H9 (cell line): Measurements from ENCODE around the gene CTNNBL1. TPM values are rescaled to one million over a fixed set of nuclear protein-coding genes. Genes with fewer than 3 reads are reported as not detected.

Experiments
- DNase-seq: peaks from one replicate; pipeline ENCODE4 v3.0.0-alpha.2; 2017
- H2AFZ ChIP-seq: one replicate; pipeline ENCODE4 v1.6.1; 2013; ENCODE audit warnings: mild to moderate bottlenecking, low read length, control low read depth, moderate library complexity
- H2AK5ac ChIP-seq: 2 replicates; pipeline ENCODE4 v1.6.1; 2013; ENCODE audit warnings: low read length, control low read depth, mixed read lengths; ENCODE audit not compliant: insufficient read length
- H2BK120ac ChIP-seq: one replicate; pipeline ENCODE4 v1.6.1; 2013; ENCODE audit warnings: low read depth, mild to moderate bottlenecking, low read length, control low read depth, inconsistent platforms; ENCODE audit not compliant: poor library complexity, severe bottlenecking
- H2BK12ac ChIP-seq: 2 replicates; pipeline ENCODE4 v1.6.1; 2013; ENCODE audit warnings: low read length, control low read depth, mixed read lengths, low read depth; ENCODE audit not compliant: insufficient read length
- H2BK15ac ChIP-seq: 2 replicates; pipeline ENCODE4 v1.6.1; 2013; ENCODE audit warnings: low read depth, low read length, control low read depth
- H2BK20ac ChIP-seq: one replicate; pipeline ENCODE4 v1.6.1; 2013; ENCODE audit warnings: low read depth, mild to moderate bottlenecking, low read length, control low read depth, inconsistent platforms; ENCODE audit not compliant: poor library complexity, severe bottlenecking
- H2BK5ac ChIP-seq: 2 replicates; pipeline ENCODE4 v1.6.1; 2013; ENCODE audit warnings: low read length, control low read depth, mixed read lengths; ENCODE audit not compliant: insufficient read length
- H3K14ac ChIP-seq: 2 replicates; pipeline ENCODE4 v1.6.1; 2013; ENCODE audit warnings: low read length, control low read depth; ENCODE audit not compliant: insufficient read depth
- H3K18ac ChIP-seq: 2 replicates; pipeline ENCODE4 v1.6.1; 2013; ENCODE audit warnings: low read depth, mild to moderate bottlenecking, mixed read lengths, low read length, control low read depth; ENCODE audit not compliant: insufficient read length
- H3K23ac ChIP-seq: 2 replicates; pipeline ENCODE4 v1.6.1; 2013; ENCODE audit warnings: low read length, control low read depth, mixed read lengths, low read depth; ENCODE audit not compliant: insufficient read length
- H3K23me2 ChIP-seq: 2 replicates; pipeline ENCODE4 v1.6.1; 2013; ENCODE audit warnings: low read depth, mild to moderate bottlenecking, mixed read lengths, low read length, control low read depth; ENCODE audit not compliant: insufficient read length, poor library complexity, severe bottlenecking
- H3K27ac ChIP-seq: 2 replicates; pipeline ENCODE4 v1.5.1; 2013; ENCODE audit warnings: low read length, control low read depth, mixed read lengths, low read depth; ENCODE audit not compliant: insufficient read length
- H3K27me3 ChIP-seq: 2 replicates; pipeline ENCODE4 v1.6.1; 2013; ENCODE audit warnings: low read length, control low read depth, inconsistent platforms; ENCODE audit not compliant: insufficient read depth
- H3K4ac ChIP-seq: 2 replicates; pipeline ENCODE4 v1.6.1; 2013; ENCODE audit warnings: low read depth, mild to moderate bottlenecking, control low read depth, inconsistent platforms, low read length, moderate library complexity
- H3K4me1 ChIP-seq: 2 replicates; pipeline ENCODE4 v1.6.1; 2013; ENCODE audit warnings: low read length, control low read depth, inconsistent platforms; ENCODE audit not compliant: insufficient read depth
- H3K4me2 ChIP-seq: 2 replicates; pipeline ENCODE4 v1.6.1; 2013; ENCODE audit warnings: low read length, control low read depth, mixed read lengths; ENCODE audit not compliant: insufficient read length, insufficient read depth
- H3K56ac ChIP-seq: 2 replicates; pipeline ENCODE4 v1.6.1; 2013; ENCODE audit warnings: low read depth, mild to moderate bottlenecking, mixed read lengths, low read length, control low read depth; ENCODE audit not compliant: insufficient read length
- H3K79me1 ChIP-seq: 2 replicates; pipeline ENCODE4 v1.6.1; 2013; ENCODE audit warnings: low read depth, mild to moderate bottlenecking, moderate library complexity, low read length, control low read depth, inconsistent platforms; ENCODE audit not compliant: insufficient read depth, poor library complexity, severe bottlenecking
- H3K79me2 ChIP-seq: 2 replicates; pipeline ENCODE4 v1.6.1; 2013; ENCODE audit warnings: low read length, control low read depth, inconsistent platforms; ENCODE audit not compliant: insufficient read depth
- H3K9ac ChIP-seq: 2 replicates; pipeline ENCODE4 v1.6.1; 2013; ENCODE audit warnings: low read length, control low read depth, mixed read lengths; ENCODE audit not compliant: insufficient read length; ENCODE audit errors: extremely low read depth
- H3K9me3 ChIP-seq: one replicate; pipeline ENCODE4 v1.6.1; 2013; ENCODE audit warnings: low read depth, low read length, inconsistent platforms; ENCODE audit not compliant: control insufficient read depth
- H3T11ph ChIP-seq: one replicate; pipeline ENCODE4 v1.6.1; 2013; ENCODE audit warnings: mild to moderate bottlenecking, low read length, control low read depth, inconsistent platforms
- H4K20me1 ChIP-seq: one replicate; pipeline ENCODE4 v1.6.1; 2013; ENCODE audit not compliant: control insufficient read depth, insufficient read length, insufficient read depth
- H4K5ac ChIP-seq: 2 replicates; pipeline ENCODE4 v1.6.1; 2013; ENCODE audit warnings: low read depth, mild to moderate bottlenecking, mixed read lengths, low read length, control low read depth; ENCODE audit not compliant: insufficient read length
- H4K8ac ChIP-seq: replicated peaks from 2 replicates; pipeline ENCODE4 v1.6.1; 2013; ENCODE audit warnings: low read length, control low read depth, mixed read lengths, low read depth; ENCODE audit not compliant: insufficient read length
- H4K91ac ChIP-seq: 2 replicates; pipeline ENCODE4 v1.6.1; 2013; ENCODE audit warnings: low read depth, mild to moderate bottlenecking, moderate library complexity, mixed read lengths, low read length, control low read depth; ENCODE audit not compliant: insufficient read length
- H3K27ac Mint-ChIP-seq, 3 experiments: 2 replicates in 2 of 3; 3 replicates in 1 of 3; pipeline ENCODE4 v1.8.0; 2020 to 2021; ENCODE audit warnings: mixed read lengths in 3 of 3, mild to moderate bottlenecking in 1 of 3, moderate library complexity in 1 of 3
- H3K27me3 Mint-ChIP-seq: 2 replicates; pipeline ENCODE4 v1.8.0; 2021; ENCODE audit warnings: low read depth, mild to moderate bottlenecking, moderate library complexity, mixed read lengths
- H3K36me3 Mint-ChIP-seq, 3 experiments: 2 replicates in 2 of 3; 3 replicates in 1 of 3; pipeline ENCODE4 v1.8.0; 2020 to 2021; ENCODE audit warnings: low read depth in 3 of 3, mixed read lengths in 3 of 3; ENCODE audit not compliant: insufficient read depth in 1 of 3
- H3K4me1 Mint-ChIP-seq, 2 experiments: 2 replicates each; pipeline ENCODE4 v1.8.0; 2020; ENCODE audit warnings: mixed read lengths in 2 of 2
- H3K4me3 Mint-ChIP-seq, 2 experiments: 2 replicates in 1 of 2; 3 replicates in 1 of 2; pipeline ENCODE4 v1.8.0; 2020 to 2021; ENCODE audit warnings: mild to moderate bottlenecking in 2 of 2, mixed read lengths in 2 of 2, moderate library complexity in 1 of 2
- H3K9me3 Mint-ChIP-seq, 2 experiments: 2 replicates in 1 of 2; 3 replicates in 1 of 2; pipeline ENCODE4 v1.8.0; 2020; ENCODE audit warnings: mild to moderate bottlenecking in 2 of 2, mixed read lengths in 2 of 2, moderate library complexity in 1 of 2
- WGBS: extraction: QIAGEN DNeasy Blood & Tissue Kit; methylation state at CpG from one replicate; pipeline ENCODE4 v1.1.7; 2013; ENCODE audit warnings: missing lambda C conversion rate, low lambda C conversion rate, mixed read lengths; ENCODE audit not compliant: insufficient read length; ENCODE audit errors: extremely low coverage; 5-methylcytosine and 5-hydroxymethylcytosine counted together
- total RNA-seq: library from RNA; stranded (reverse); gene quantifications from 2 replicates; pipeline ENCODE4 v1.2.1, GENCODE V29; 2021
- TF ChIP-seq, protein P1 (sequence below): fragments of 200-600 bp; sonication (generic); conservative IDR thresholded peaks from 3 replicates; pipeline ENCODE4 v1.8.0; 2021; ENCODE audit warnings: antibody characterized with exemption, mild to moderate bottlenecking

CTNNBL1 gene
- total RNA-seq, 1 experiment from 2014 or later = 67.2 TPM

DNA sequence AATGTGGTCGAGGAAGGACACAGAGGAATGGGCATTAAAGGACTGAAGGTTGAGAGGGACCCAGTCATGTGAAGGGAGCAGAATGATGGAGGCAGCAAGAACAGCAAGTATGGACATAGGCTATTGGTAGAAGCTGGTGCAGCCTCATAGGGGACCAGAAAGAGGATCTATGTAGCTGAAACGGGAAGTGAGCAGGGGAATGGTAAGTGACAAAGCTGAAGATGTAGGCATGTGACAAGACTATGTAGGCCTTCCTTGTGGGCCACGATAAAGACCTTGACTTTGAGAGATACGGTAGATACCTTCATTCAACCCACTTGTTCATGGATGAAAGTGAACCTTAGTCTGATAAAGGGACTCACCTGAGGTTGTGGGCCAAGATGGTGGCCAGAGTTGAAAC, 3.5 kb downstream of the CTNNBL1 start:
- Histone ChIP-seq H3K9me3 (no peaks in the 10 kb centered on the region), H4K5ac (no peak overlapping the region), H3K23me2 (peaks cover 7% of the 10 kb centered on the region), H3K14ac (no peak overlapping the region), H2BK120ac (no peak overlapping the region), H3K56ac (no peak overlapping the region), H4K8ac (no peak overlapping the region), H3K27me3 (no peaks in the 10 kb centered on the region), H2BK12ac (no peak overlapping the region), H3K4me2 (no peak overlapping the region), H2BK15ac (no peak overlapping the region), H2BK5ac (no peak overlapping the region), H3K79me2 (peaks cover 17% of the 10 kb centered on the region; the same call in 1 of the 2 replicates), H4K20me1 (no peaks in the 10 kb centered on the region), H2AK5ac (no peak overlapping the region), H3T11ph (no peak overlapping the region), H3K79me1 (peaks cover 7% of the 10 kb centered on the region), H3K9ac (no peak overlapping the region), H2BK20ac (no peak overlapping the region), H3K18ac (no peak overlapping the region), H3K4ac (no peak overlapping the region), H3K27ac (no peak overlapping the region), H2AFZ (no peak overlapping the region), H3K23ac (no peak overlapping the region), H3K4me1 (0 out of 2 replicates have a peak, but pooled peaks cover 4% of the 10 kb centered on the region), H4K91ac (no peak overlapping the region)
- no peak for DNase-seq
- Mint-ChIP-seq H3K4me3 (no peak overlapping the region), H3K36me3 (no peaks in the 10 kb centered on the region; a peak in 2 of 7 replicates), H3K27ac (0 out of 7 replicates have a peak overlapping the region, but pooled peaks of 1 of the 3 experiments have one; percentile 14), H3K27me3 (no peaks in the 10 kb centered on the region; the same call in 1 of the 2 replicates), H3K9me3 (no peaks in the 10 kb centered on the region), H3K4me1 (peaks cover 7 to 9% of the 10 kb centered on the region in 2 experiments; a peak in 3 of 4 replicates)
- WGBS = no CpG with 5 or more reads among the region's 4 CpGs
- TF ChIP-seq, protein P1, sequence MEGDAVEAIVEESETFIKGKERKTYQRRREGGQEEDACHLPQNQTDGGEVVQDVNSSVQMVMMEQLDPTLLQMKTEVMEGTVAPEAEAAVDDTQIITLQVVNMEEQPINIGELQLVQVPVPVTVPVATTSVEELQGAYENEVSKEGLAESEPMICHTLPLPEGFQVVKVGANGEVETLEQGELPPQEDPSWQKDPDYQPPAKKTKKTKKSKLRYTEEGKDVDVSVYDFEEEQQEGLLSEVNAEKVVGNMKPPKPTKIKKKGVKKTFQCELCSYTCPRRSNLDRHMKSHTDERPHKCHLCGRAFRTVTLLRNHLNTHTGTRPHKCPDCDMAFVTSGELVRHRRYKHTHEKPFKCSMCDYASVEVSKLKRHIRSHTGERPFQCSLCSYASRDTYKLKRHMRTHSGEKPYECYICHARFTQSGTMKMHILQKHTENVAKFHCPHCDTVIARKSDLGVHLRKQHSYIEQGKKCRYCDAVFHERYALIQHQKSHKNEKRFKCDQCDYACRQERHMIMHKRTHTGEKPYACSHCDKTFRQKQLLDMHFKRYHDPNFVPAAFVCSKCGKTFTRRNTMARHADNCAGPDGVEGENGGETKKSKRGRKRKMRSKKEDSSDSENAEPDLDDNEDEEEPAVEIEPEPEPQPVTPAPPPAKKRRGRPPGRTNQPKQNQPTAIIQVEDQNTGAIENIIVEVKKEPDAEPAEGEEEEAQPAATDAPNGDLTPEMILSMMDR = no peak
